Measurements from ENCODE around the gene RBM7.
A peak's percentile ranks its signal among the peaks of the same experiment; 100 is the strongest.

The RBM7 gene

GRCh38 chr11:114397349-114397982 lies 3.0 kb upstream of the RBM7 start:
- H3K27ac ChIP-seq = no peak overlapping the region
- TF ChIP-seq CTCF (conservative IDR thresholded peaks at IDR 0.05) = no peak

DNA sequence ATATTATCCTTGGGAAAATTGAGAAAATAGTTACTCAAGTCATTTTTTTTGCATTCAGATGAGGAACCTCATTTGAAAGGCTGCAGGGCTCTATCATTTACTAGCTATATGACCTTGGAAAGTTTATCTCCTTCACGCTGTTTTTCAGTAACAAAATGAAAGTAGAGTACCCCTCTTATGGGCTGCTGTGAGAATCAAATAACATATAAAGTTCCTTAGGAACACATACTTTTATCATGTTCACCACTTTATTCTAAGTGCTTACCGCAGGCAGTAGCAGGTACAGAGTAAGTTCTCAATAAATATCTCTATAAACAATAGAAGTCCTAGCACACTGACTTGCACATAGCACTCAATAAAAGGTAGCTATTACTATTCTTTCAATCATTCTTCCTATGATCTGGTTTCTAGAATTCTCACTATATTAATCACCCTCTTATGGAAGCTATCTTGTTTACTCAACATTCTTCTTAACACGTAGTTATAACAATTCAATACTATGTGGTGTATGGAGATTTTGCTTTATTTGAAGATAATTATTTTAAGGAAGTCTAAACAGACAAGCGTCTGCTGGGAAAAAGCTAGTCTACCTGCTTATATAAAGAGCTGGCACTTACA lies 2.1 kb upstream of the RBM7 start:
- peak overlapping the region; percentile 98 for H3K27ac ChIP-seq

GRCh38 chr11:114399490-114400215 lies 813 bp upstream of the RBM7 start:
- peak overlapping the region; percentile 98 for H3K27ac ChIP-seq
- no peak for TF ChIP-seq CTCF (conservative IDR thresholded peaks at IDR 0.05)

More for the DNA sequence above, 2.1 kb upstream of the RBM7 start:
- no peak for TF ChIP-seq CTCF (conservative IDR thresholded peaks at IDR 0.05)

DNA sequence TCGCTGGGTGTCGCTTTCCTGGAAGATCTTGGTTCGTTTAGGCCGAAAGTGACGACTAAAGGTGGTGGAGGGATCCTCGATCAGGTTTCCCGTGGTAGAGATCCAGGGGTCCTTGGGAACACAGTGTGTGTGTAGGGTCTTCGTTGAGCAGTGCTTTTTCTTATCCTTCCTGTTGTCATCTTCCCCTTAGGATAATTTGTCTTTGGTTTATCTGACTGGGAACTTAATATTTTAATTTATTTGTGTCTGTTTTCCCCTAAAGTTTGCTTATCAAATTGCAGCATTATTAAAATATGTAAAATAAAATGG lies 403 bp downstream of the RBM7 start:
- TF ChIP-seq CTCF (conservative IDR thresholded peaks at IDR 0.05) = no peak

DNA sequence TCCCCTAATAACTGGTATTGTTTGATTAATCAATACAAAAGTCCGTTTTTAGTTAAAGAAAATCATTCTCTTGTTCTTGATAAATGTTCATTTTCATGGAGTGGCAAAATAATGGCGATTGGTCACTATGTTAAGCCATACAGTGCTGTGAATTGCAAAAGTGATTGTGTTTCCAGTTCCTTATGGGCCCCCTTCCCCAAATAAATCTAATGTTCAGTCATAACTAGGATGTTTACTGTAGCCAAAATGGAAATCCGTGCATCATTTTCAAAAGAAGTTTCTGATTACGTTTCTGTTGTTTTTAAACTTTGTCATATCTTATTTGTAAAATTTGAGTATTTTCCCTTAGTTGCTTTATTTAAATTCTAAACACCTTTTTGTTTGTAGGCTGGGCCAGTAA lies 845 bp downstream of the RBM7 start:
- no peak for TF ChIP-seq CTCF (conservative IDR thresholded peaks at IDR 0.05)
- peak overlapping the region; percentile 98 for H3K27ac ChIP-seq

More for the DNA sequence above, 403 bp downstream of the RBM7 start:
- peak overlapping the region; percentile 98 for H3K27ac ChIP-seq

GRCh38 chr11:114412946-114413345 lies 12.5 kb downstream of the RBM7 start:
- H3K27ac ChIP-seq = no peak overlapping the region
- no peak for TF ChIP-seq CTCF (conservative IDR thresholded peaks at IDR 0.05)

GRCh38 chr11:114413958-114414357 lies 13.5 kb downstream of the RBM7 start:
- no peak for TF ChIP-seq CTCF (conservative IDR thresholded peaks at IDR 0.05)
- H3K27ac ChIP-seq = no peak overlapping the region

Measured in VCaP (cell line).